CD14-positive monocyte (primary cell): ENCODE data around the gene TMEM86A. TPM values are rescaled to one million over a fixed set of nuclear protein-coding genes. Genes with fewer than 3 reads are reported as not detected.

Experiments
- DNase-seq, 3 donors: peaks; one replicate each; pipeline ENCODE4 v3.0.0-alpha.2; 2011 to 2022
- H2AFZ ChIP-seq: 2 replicates; pipeline ENCODE4 v1.6.0; 2012; ENCODE audit warnings: mild to moderate bottlenecking, low read depth, low read length, inconsistent platforms; ENCODE audit not compliant: insufficient read depth, poor library complexity, severe bottlenecking
- H3K27ac ChIP-seq, 2 donors: 1 replicate in 1 of 2; 2 replicates in 1 of 2; pipeline ENCODE4 v1.5.1; 2012 to 2013; ENCODE audit warnings: low read length in 2 of 2, control low read depth in 1 of 2, inconsistent platforms in 1 of 2, low read depth in 1 of 2, mild to moderate bottlenecking in 1 of 2
- H3K27me3 ChIP-seq, 2 donors: one replicate each; pipeline versions ENCODE4 v1.6.0 to v1.6.1; 2011 to 2013; ENCODE audit warnings: low read length in 2 of 2; ENCODE audit not compliant: control insufficient read depth in 2 of 2, insufficient read depth in 2 of 2
- H3K36me3 ChIP-seq, 2 donors: replicated peaks in 1 of 2; 1 replicate in 1 of 2; 2 replicates in 1 of 2; pipeline versions ENCODE4 v1.5.1 to v1.6.1; 2012 to 2013; ENCODE audit warnings: low read length in 2 of 2, control low read depth in 1 of 2, inconsistent platforms in 1 of 2, mild to moderate bottlenecking in 1 of 2; ENCODE audit not compliant: insufficient read depth in 2 of 2, control insufficient read depth in 1 of 2
- H3K4me1 ChIP-seq, 2 donors: 1 replicate in 1 of 2; 2 replicates in 1 of 2; pipeline versions ENCODE4 v1.5.1 to v1.6.1; 2012 to 2013; ENCODE audit warnings: low read length in 2 of 2, control low read depth in 1 of 2, inconsistent platforms in 1 of 2, mild to moderate bottlenecking in 1 of 2, moderate library complexity in 1 of 2; ENCODE audit not compliant: insufficient read depth in 2 of 2, control insufficient read depth in 1 of 2
- H3K4me2 ChIP-seq: replicated peaks from 2 replicates; pipeline ENCODE3; 2012; ENCODE audit warnings: low read length, moderate library complexity, mild to moderate bottlenecking; ENCODE audit not compliant: poor library complexity, severe bottlenecking; ENCODE audit errors: extremely low read depth
- H3K4me3 ChIP-seq, 3 experiments: fragments of 200-600 bp in 1 of 3; sonication (generic) in 1 of 3; replicated peaks in 1 of 3; 1 replicate in 2 of 3; 2 replicates in 1 of 3; pipeline ENCODE4 v1.5.1; 2011 to 2013; ENCODE audit warnings: low read length in 3 of 3, mild to moderate bottlenecking in 3 of 3, control low read depth in 2 of 3, low read depth in 2 of 3, inconsistent platforms in 1 of 3, moderate library complexity in 1 of 3
- H3K79me2 ChIP-seq: 2 replicates; pipeline ENCODE4 v1.6.0; 2012; ENCODE audit warnings: mild to moderate bottlenecking, control low read depth, inconsistent platforms, low read length, moderate library complexity; ENCODE audit not compliant: insufficient read depth
- H3K9ac ChIP-seq: 2 replicates; pipeline ENCODE4 v1.6.0; 2017; ENCODE audit warnings: low read length, mild to moderate bottlenecking; ENCODE audit not compliant: insufficient read depth, poor library complexity, severe bottlenecking
- H3K9me3 ChIP-seq, 2 donors: replicated peaks in 1 of 2; 1 replicate in 1 of 2; 2 replicates in 1 of 2; pipeline versions ENCODE4 v1.5.1 to v1.6.1; 2012 to 2013; ENCODE audit warnings: low read length in 2 of 2, control low read depth in 1 of 2; ENCODE audit not compliant: control insufficient read depth in 1 of 2, insufficient read depth in 1 of 2
- H4K20me1 ChIP-seq: 2 replicates; pipeline ENCODE4 v1.6.0; 2012; ENCODE audit warnings: mild to moderate bottlenecking, low read length, control low read depth, moderate library complexity; ENCODE audit not compliant: insufficient read depth
- H3K27ac Mint-ChIP-seq, 7 donors: one replicate each; pipeline ENCODE4 v1.8.0; 2020; ENCODE audit warnings: mild to moderate bottlenecking in 7 of 7, mixed read lengths in 7 of 7, moderate library complexity in 6 of 7, inconsistent platforms in 2 of 7
- H3K27me3 Mint-ChIP-seq, 3 donors: one replicate each; pipeline ENCODE4 v1.8.0; 2021 to 2022; ENCODE audit warnings: low read depth in 3 of 3, mild to moderate bottlenecking in 3 of 3, mixed read lengths in 3 of 3, moderate library complexity in 3 of 3, inconsistent platforms in 1 of 3
- H3K36me3 Mint-ChIP-seq, 2 donors: one replicate each; pipeline ENCODE4 v1.8.0; 2020; ENCODE audit warnings: mixed read lengths in 2 of 2, inconsistent platforms in 1 of 2, mild to moderate bottlenecking in 1 of 2
- H3K4me1 Mint-ChIP-seq: one replicate; pipeline ENCODE4 v1.8.0; 2020; ENCODE audit warnings: mild to moderate bottlenecking, mixed read lengths
- H3K4me3 Mint-ChIP-seq, 2 donors: one replicate each; pipeline ENCODE4 v1.8.0; 2020; ENCODE audit warnings: mild to moderate bottlenecking in 2 of 2, mixed read lengths in 2 of 2, moderate library complexity in 1 of 2
- H3K9me3 Mint-ChIP-seq, 7 donors: one replicate each; pipeline ENCODE4 v1.8.0; 2020 to 2022; ENCODE audit warnings: mixed read lengths in 7 of 7, mild to moderate bottlenecking in 6 of 7, moderate library complexity in 6 of 7, inconsistent platforms in 2 of 7
- WGBS: methylation state at CpG from one replicate; pipeline ENCODE4 v1.1.5; 2013; ENCODE audit warnings: missing lambda C conversion rate; ENCODE audit not compliant: insufficient coverage; 5-methylcytosine and 5-hydroxymethylcytosine counted together
- intact Hi-C, 2 donors: fragments of 100-400 bp; cut with micrococcal nuclease; formaldehyde crosslinking; loops; one replicate each; pipeline versions ENCODE4 v1.15.0 to v1.15.1; 2023
- polyA plus RNA-seq, 3 donors: library from polyadenylated mRNA; depleted of rRNA in 1 of 3; unstranded in 2 of 3; stranded (reverse) in 1 of 3; fragments of 300-500 nt in 2 of 3; fragments of >200 nt in 1 of 3; fragmentation: Illumina TruSeq in 2 of 3; gene quantifications; 1 replicate in 2 of 3; 2 replicates in 1 of 3; pipeline ENCODE4 v1.2.3, GENCODE V29; 2012 to 2021
- TF ChIP-seq, protein P1 (sequence below): fragments of 200-600 bp; IDR thresholded peaks from one replicate; pipeline ENCODE4 v1.8.0; 2022; ENCODE audit warnings: antibody characterized with exemption, mild to moderate bottlenecking

The TMEM86A gene
- polyA plus RNA-seq, 3 donors: 1.3 to 4.3 (median 3.5) TPM

DNA sequence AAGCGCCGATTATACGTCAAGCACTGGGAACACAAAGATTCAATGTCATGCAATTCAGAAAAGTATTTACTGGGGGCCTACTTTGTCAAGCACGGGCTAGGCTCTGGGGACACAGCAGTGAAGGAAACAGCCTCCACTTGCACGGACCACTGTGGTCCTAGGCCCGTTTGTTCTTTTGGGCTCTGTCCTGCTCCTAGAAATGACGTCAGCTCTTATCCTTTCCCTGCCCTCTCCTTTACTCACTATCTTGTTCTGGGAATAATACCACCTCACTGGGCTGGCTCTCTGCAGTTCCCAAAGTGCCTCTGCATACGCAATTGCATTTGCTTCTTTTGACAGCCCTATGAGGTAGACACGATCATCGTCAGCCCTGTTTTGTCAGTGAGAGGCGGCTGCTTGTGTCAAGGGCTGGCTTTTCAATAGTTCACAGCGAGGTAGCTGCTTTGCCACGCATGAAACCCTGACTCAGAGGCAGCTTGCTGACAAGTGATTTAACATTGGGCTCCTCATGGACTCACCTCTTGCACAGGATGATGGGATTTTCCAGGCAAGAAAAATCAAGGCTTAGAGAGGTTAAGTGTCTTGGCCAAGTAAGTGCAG, 50.3 kb downstream of the TMEM86A start:
- H3K4me3 Mint-ChIP-seq: no peak overlapping the region
- Histone ChIP-seq H3K9ac (no peak overlapping the region), H3K4me2 (no peak overlapping the region), H3K4me1 (peaks cover 0 to 3% of the 10 kb centered on the region in 2 donors), H3K4me3 (no peak overlapping the region), H2AFZ (no peak overlapping the region), H3K36me3 (no peaks in the 10 kb centered on the region), H3K27me3 (peaks cover 0 to 2% of the 10 kb centered on the region in 2 donors), H3K27ac (no peak overlapping the region), H3K79me2 (no peaks in the 10 kb centered on the region), H4K20me1 (no peaks in the 10 kb centered on the region), H3K9me3 (no peaks in the 10 kb centered on the region)
- H3K27me3 Mint-ChIP-seq: peaks cover 0 to 4% (median 0%) of the 10 kb centered on the region in 3 donors
- peaks cover 0 to 1% (median 0%) of the 10 kb centered on the region in 7 donors for H3K9me3 Mint-ChIP-seq
- no peaks in the 10 kb centered on the region for H3K36me3 Mint-ChIP-seq
- peak overlapping the region in 1 of 7 donors; percentile 7 for H3K27ac Mint-ChIP-seq
- H3K4me1 Mint-ChIP-seq: peaks cover 4% of the 10 kb centered on the region
- TF ChIP-seq, protein P1, sequence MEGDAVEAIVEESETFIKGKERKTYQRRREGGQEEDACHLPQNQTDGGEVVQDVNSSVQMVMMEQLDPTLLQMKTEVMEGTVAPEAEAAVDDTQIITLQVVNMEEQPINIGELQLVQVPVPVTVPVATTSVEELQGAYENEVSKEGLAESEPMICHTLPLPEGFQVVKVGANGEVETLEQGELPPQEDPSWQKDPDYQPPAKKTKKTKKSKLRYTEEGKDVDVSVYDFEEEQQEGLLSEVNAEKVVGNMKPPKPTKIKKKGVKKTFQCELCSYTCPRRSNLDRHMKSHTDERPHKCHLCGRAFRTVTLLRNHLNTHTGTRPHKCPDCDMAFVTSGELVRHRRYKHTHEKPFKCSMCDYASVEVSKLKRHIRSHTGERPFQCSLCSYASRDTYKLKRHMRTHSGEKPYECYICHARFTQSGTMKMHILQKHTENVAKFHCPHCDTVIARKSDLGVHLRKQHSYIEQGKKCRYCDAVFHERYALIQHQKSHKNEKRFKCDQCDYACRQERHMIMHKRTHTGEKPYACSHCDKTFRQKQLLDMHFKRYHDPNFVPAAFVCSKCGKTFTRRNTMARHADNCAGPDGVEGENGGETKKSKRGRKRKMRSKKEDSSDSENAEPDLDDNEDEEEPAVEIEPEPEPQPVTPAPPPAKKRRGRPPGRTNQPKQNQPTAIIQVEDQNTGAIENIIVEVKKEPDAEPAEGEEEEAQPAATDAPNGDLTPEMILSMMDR: no peak
- intact Hi-C loops: no loop called here
- no peak for DNase-seq
- 93% methylated on average over 13 of the region's 13 CpGs for WGBS

DNA sequence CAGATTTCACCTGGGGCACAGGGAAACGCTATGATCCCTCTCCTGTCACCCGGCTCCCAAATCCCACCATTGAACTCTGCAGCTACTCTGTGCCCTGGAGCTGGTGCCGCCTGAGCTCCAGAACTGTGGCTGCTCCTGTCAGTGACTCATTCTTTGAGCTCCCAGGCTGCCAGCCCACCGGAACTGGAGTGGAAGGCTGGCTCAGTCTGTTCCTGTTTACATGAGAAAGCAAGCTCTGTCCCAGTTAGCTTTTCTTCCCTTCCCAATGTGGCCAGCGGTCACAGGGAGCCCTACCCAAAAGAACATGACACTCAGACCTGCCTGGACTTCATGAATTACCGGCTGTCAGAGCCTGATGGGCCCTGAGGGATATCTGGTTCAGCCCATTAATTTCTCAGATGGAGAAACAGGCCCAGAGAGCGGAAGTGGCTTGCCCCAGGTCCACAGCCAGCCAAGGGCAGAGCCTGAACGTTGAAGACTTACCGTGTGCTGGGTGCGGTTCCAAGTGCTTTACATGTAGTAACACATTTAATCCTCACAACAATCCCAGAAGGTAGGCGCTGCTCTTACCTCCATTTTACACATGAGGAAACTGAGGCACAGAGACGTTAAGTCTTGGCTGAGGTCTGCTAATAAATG, 51.2 kb downstream of the TMEM86A start:
- DNase-seq: peak in 2 of 3 donors; percentile 12 to 29
- no peak overlapping the region for H3K4me2 ChIP-seq
- WGBS: 72% methylated on average over 8 of the region's 12 CpGs
- H4K20me1 ChIP-seq: no peaks in the 10 kb centered on the region
- Mint-ChIP-seq H3K27ac (peak overlapping the region in 1 of 7 donors; percentile 38), H3K36me3 (no peaks in the 10 kb centered on the region), H3K9me3 (peaks cover 0 to 3% (median 0%) of the 10 kb centered on the region in 7 donors), H3K4me3 (no peak overlapping the region), H3K27me3 (peaks cover 0 to 4% (median 2%) of the 10 kb centered on the region in 3 donors), H3K4me1 (peaks cover 4% of the 10 kb centered on the region)
- peaks cover 0 to 2% of the 10 kb centered on the region in 2 donors for H3K27me3 ChIP-seq
- no peak overlapping the region for H3K4me3 ChIP-seq
- H3K27ac ChIP-seq: no peak overlapping the region
- no peak overlapping the region for H2AFZ ChIP-seq
- H3K79me2 ChIP-seq: no peaks in the 10 kb centered on the region
- peaks cover 0 to 3% of the 10 kb centered on the region in 2 donors for H3K4me1 ChIP-seq
- no peaks in the 10 kb centered on the region for H3K9me3 ChIP-seq
- TF ChIP-seq, protein P1: no peak
- H3K9ac ChIP-seq: no peak overlapping the region
- no peaks in the 10 kb centered on the region for H3K36me3 ChIP-seq
- intact Hi-C loops: no loop called here
